Chondrocyte (in vitro differentiated cells): ENCODE data around the gene EID3. TPM values are rescaled to one million over a fixed set of nuclear protein-coding genes. Genes with fewer than 3 reads are reported as not detected.

Experiments used
- DNase-seq: peaks from one replicate; pipeline ENCODE4 v3.0.0; 2021; ENCODE audit warnings: mixed read lengths, low spot score
- H3K27ac Mint-ChIP-seq: one replicate; pipeline ENCODE4 v1.8.0; 2021; ENCODE audit warnings: mild to moderate bottlenecking, moderate library complexity, mixed read lengths; ENCODE audit not compliant: unreplicated experiment
- H3K27me3 Mint-ChIP-seq: 2 replicates; pipeline ENCODE4 v1.8.0; 2021; ENCODE audit warnings: low read depth, mixed read lengths
- H3K36me3 Mint-ChIP-seq: 2 replicates; pipeline ENCODE4 v1.8.0; 2021; ENCODE audit warnings: low read depth, mixed read lengths
- H3K4me1 Mint-ChIP-seq: 2 replicates; pipeline ENCODE4 v1.8.0; 2021; ENCODE audit warnings: low read depth, mild to moderate bottlenecking, mixed read lengths
- H3K4me3 Mint-ChIP-seq: one replicate; pipeline ENCODE4 v1.8.0; 2021; ENCODE audit warnings: mild to moderate bottlenecking, moderate library complexity, mixed read lengths; ENCODE audit not compliant: unreplicated experiment
- H3K9me3 Mint-ChIP-seq: 2 replicates; pipeline ENCODE4 v1.8.0; 2021; ENCODE audit warnings: low read depth, mixed read lengths
- total RNA-seq: library from RNA; stranded (reverse); gene quantifications from 3 replicates; pipeline ENCODE4 v1.2.1, GENCODE V29; 2021
- TF ChIP-seq, protein P1 (sequence below): fragments of 200-600 bp; sonication (generic); IDR thresholded peaks from 2 replicates; pipeline ENCODE4 v1.5.0; 2021; ENCODE audit warnings: antibody characterized with exemption, mild to moderate bottlenecking, moderate library complexity

The EID3 gene
- total RNA-seq, 1 donor from 2014 or later: 1.5 TPM

DNA sequence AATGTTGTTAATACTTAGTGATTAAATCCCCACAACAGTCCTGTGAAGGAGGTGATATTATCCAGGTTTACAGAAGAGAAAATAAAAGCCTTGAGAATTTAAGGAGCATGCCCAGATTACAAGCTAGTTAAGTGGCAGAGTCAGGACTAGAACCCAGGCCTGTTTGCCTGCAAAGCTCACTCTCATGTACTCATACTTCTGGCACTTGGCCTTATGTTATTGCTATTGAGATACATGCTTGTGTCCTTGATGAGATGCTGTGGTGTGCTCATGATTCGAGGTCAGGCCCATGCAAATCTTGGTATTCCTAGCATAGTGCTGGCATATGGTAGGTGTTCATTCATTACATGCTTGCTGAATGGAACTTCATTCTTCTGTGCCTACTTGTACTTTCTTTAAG lies 7.6 kb upstream of the EID3 start:
- peak overlapping the region; percentile 87 for H3K27ac Mint-ChIP-seq
- no peaks in the 10 kb centered on the region for H3K9me3 Mint-ChIP-seq
- DNase-seq: no peak
- peaks cover 57% of the 10 kb centered on the region for H3K4me1 Mint-ChIP-seq
- no peak overlapping the region for H3K4me3 Mint-ChIP-seq
- TF ChIP-seq, protein P1, sequence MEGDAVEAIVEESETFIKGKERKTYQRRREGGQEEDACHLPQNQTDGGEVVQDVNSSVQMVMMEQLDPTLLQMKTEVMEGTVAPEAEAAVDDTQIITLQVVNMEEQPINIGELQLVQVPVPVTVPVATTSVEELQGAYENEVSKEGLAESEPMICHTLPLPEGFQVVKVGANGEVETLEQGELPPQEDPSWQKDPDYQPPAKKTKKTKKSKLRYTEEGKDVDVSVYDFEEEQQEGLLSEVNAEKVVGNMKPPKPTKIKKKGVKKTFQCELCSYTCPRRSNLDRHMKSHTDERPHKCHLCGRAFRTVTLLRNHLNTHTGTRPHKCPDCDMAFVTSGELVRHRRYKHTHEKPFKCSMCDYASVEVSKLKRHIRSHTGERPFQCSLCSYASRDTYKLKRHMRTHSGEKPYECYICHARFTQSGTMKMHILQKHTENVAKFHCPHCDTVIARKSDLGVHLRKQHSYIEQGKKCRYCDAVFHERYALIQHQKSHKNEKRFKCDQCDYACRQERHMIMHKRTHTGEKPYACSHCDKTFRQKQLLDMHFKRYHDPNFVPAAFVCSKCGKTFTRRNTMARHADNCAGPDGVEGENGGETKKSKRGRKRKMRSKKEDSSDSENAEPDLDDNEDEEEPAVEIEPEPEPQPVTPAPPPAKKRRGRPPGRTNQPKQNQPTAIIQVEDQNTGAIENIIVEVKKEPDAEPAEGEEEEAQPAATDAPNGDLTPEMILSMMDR: no peak
- no peaks in the 10 kb centered on the region for H3K27me3 Mint-ChIP-seq
- H3K36me3 Mint-ChIP-seq: peaks cover 7% of the 10 kb centered on the region

- no peak for DNase-seq
- Mint-ChIP-seq H3K4me1 (peaks cover 58% of the 10 kb centered on the region), H3K36me3 (peaks cover 7% of the 10 kb centered on the region), H3K27ac (no peak overlapping the region), H3K27me3 (no peaks in the 10 kb centered on the region), H3K9me3 (no peaks in the 10 kb centered on the region), H3K4me3 (no peak overlapping the region)
- TF ChIP-seq, protein P1: no peak
Measured at GRCh38 chr12:104296718-104297117, 6.8 kb upstream of the EID3 start.

GRCh38 chr12:104297477-104298113 lies 5.9 kb upstream of the EID3 start:
- H3K27me3 Mint-ChIP-seq: no peaks in the 10 kb centered on the region
- no peaks in the 10 kb centered on the region for H3K9me3 Mint-ChIP-seq
- DNase-seq: no peak
- H3K27ac Mint-ChIP-seq: no peak overlapping the region
- no peak overlapping the region for H3K4me3 Mint-ChIP-seq
- H3K4me1 Mint-ChIP-seq: peaks cover 60% of the 10 kb centered on the region
- peaks cover 5% of the 10 kb centered on the region for H3K36me3 Mint-ChIP-seq
- TF ChIP-seq, protein P1: no peak

GRCh38 chr12:104299842-104300481 lies 3.6 kb upstream of the EID3 start:
- no peak for DNase-seq
- H3K27me3 Mint-ChIP-seq: no peaks in the 10 kb centered on the region
- H3K4me3 Mint-ChIP-seq: no peak overlapping the region

DNA sequence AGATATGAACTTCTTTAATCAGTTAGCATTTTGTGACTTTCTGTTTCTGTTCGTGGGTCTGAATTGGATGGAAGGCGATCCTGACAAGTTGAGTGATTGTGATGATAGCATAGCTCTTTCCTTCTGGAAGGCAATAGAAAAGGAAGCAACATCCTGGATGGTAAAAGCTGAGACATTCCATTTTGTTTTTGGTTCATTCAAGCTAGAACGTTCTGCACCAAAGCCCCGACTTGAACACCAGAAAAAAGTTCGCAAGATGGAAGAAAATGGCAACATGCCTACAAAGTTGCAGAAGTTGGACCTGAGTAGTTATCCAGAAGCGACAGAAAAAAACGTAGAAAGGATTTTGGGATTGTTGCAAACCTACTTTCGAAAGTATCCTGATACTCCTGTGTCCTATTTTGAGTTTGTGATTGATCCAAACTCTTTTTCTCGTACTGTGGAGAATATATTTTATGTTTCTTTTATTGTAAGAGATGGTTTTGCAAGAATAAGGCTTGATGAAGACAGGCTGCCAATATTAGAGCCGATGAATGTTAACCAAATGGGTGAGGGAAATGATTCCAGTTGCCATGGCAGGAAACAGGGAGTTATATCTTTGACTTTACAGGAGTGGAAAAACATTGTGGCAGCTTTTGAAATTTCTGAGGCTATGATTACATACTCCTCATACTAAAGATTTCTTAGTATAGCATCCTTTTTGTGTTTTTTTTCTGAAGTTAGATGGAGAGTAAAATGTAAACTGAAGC lies 896 bp downstream of the EID3 start:
- Mint-ChIP-seq H3K4me3 (no peak overlapping the region), H3K27me3 (no peaks in the 10 kb centered on the region), H3K4me1 (peaks cover 70% of the 10 kb centered on the region), H3K9me3 (no peaks in the 10 kb centered on the region), H3K36me3 (peaks cover 3% of the 10 kb centered on the region), H3K27ac (peak overlapping the region; percentile 52)
- DNase-seq: no peak
- TF ChIP-seq, protein P1: no peak

More at GRCh38 chr12:104299842-104300481, 3.6 kb upstream of the EID3 start:
- Mint-ChIP-seq H3K36me3 (peaks cover 3% of the 10 kb centered on the region), H3K27ac (peak overlapping the region; percentile 89), H3K9me3 (no peaks in the 10 kb centered on the region), H3K4me1 (peaks cover 69% of the 10 kb centered on the region)
- TF ChIP-seq, protein P1: no peak
